Measurements from ENCODE around the gene PREX1. TPM values are rescaled to one million over a fixed set of nuclear protein-coding genes. Genes with fewer than 3 reads are reported as not detected.
A peak's percentile ranks its signal among the peaks of the same experiment; 100 is the strongest.

Gene PREX1
- total RNA-seq, 1 donor from 2014 or later: 248 TPM

GRCh38 chr20:48671141-48671540, 156.7 kb downstream of the PREX1 start:
- DNase-seq (ENCODE audit: low spot score): no peak
- no peak for TF ChIP-seq CTCF (IDR thresholded peaks at IDR 0.05; ENCODE audit: unreplicated experiment)
- peaks cover 3% of the 10 kb centered on the region for H3K9me3 Mint-ChIP-seq (ENCODE audit: unreplicated experiment)
- peak overlapping the region; percentile 49 for H3K4me3 Mint-ChIP-seq (ENCODE audit: unreplicated experiment)
- peaks cover 34% of the 10 kb centered on the region for H3K27me3 Mint-ChIP-seq (ENCODE audit: unreplicated experiment)
- H3K27ac Mint-ChIP-seq (ENCODE audit: unreplicated experiment): no peak overlapping the region
- H3K36me3 Mint-ChIP-seq (ENCODE audit: low read depth, unreplicated experiment): peaks cover 75% of the 10 kb centered on the region
- H3K4me1 Mint-ChIP-seq (ENCODE audit: unreplicated experiment): peaks cover 30% of the 10 kb centered on the region

GRCh38 chr20:48669946-48670605, 157.7 kb downstream of the PREX1 start:
- Mint-ChIP-seq H3K27me3 (ENCODE audit: unreplicated experiment) (peaks cover 34% of the 10 kb centered on the region), H3K27ac (ENCODE audit: unreplicated experiment) (no peak overlapping the region), H3K36me3 (ENCODE audit: low read depth, unreplicated experiment) (peaks cover 70% of the 10 kb centered on the region), H3K9me3 (ENCODE audit: unreplicated experiment) (peaks cover 3% of the 10 kb centered on the region), H3K4me3 (ENCODE audit: unreplicated experiment) (peak overlapping the region; percentile 48), H3K4me1 (ENCODE audit: unreplicated experiment) (peaks cover 30% of the 10 kb centered on the region)
- TF ChIP-seq CTCF (IDR thresholded peaks at IDR 0.05; ENCODE audit: unreplicated experiment): no peak
- no peak for DNase-seq (ENCODE audit: low spot score)

GRCh38 chr20:48668451-48668946, 159.3 kb downstream of the PREX1 start:
- no peak for DNase-seq (ENCODE audit: low spot score)
- no peak overlapping the region for H3K27ac Mint-ChIP-seq (ENCODE audit: unreplicated experiment)
- peaks cover 73% of the 10 kb centered on the region for H3K36me3 Mint-ChIP-seq (ENCODE audit: low read depth, unreplicated experiment)
- H3K4me3 Mint-ChIP-seq (ENCODE audit: unreplicated experiment): no peak overlapping the region
- peaks cover 34% of the 10 kb centered on the region for H3K27me3 Mint-ChIP-seq (ENCODE audit: unreplicated experiment)
- H3K9me3 Mint-ChIP-seq (ENCODE audit: unreplicated experiment): peaks cover 3% of the 10 kb centered on the region
- H3K4me1 Mint-ChIP-seq (ENCODE audit: unreplicated experiment): peaks cover 30% of the 10 kb centered on the region
- no peak for TF ChIP-seq CTCF (IDR thresholded peaks at IDR 0.05; ENCODE audit: unreplicated experiment)

- Mint-ChIP-seq H3K36me3 (ENCODE audit: low read depth, unreplicated experiment) (peaks cover 69% of the 10 kb centered on the region), H3K9me3 (ENCODE audit: unreplicated experiment) (peaks cover 3% of the 10 kb centered on the region), H3K4me1 (ENCODE audit: unreplicated experiment) (peaks cover 26% of the 10 kb centered on the region), H3K4me3 (ENCODE audit: unreplicated experiment) (peak overlapping the region; percentile 56), H3K27ac (ENCODE audit: unreplicated experiment) (peak overlapping the region; percentile 36), H3K27me3 (ENCODE audit: unreplicated experiment) (peaks cover 31% of the 10 kb centered on the region)
- DNase-seq (ENCODE audit: low spot score): no peak
- no peak for TF ChIP-seq CTCF (IDR thresholded peaks at IDR 0.05; ENCODE audit: unreplicated experiment)
Measured at GRCh38 chr20:48667889-48668413, 159.8 kb downstream of the PREX1 start.

- TF ChIP-seq CTCF (IDR thresholded peaks at IDR 0.05; ENCODE audit: unreplicated experiment): no peak
- H3K36me3 Mint-ChIP-seq (ENCODE audit: low read depth, unreplicated experiment): peaks cover 64% of the 10 kb centered on the region
- no peak for DNase-seq (ENCODE audit: low spot score)
Measured at GRCh38 chr20:48667481-48667880, 160.3 kb downstream of the PREX1 start.

More at GRCh38 chr20:48667481-48667880, 160.3 kb downstream of the PREX1 start:
- Mint-ChIP-seq H3K27me3 (ENCODE audit: unreplicated experiment) (peaks cover 28% of the 10 kb centered on the region), H3K4me3 (ENCODE audit: unreplicated experiment) (peak overlapping the region; percentile 25), H3K27ac (ENCODE audit: unreplicated experiment) (no peak overlapping the region), H3K9me3 (ENCODE audit: unreplicated experiment) (peaks cover 3% of the 10 kb centered on the region), H3K4me1 (ENCODE audit: unreplicated experiment) (peaks cover 24% of the 10 kb centered on the region)
